ENCODE data around the gene SPRR2D. TPM values are rescaled to one million over a fixed set of nuclear protein-coding genes. Genes with fewer than 3 reads are reported as not detected.

SPRR2D gene
- polyA plus RNA-seq, 1 donor (not counting 4 experiments of a cell fraction or from before 2014, with no cell fraction given) = 6.6 TPM

GRCh38 chr1:152999818-153000217, 41.1 kb downstream of the SPRR2D start:
- Histone ChIP-seq H4K20me1 (ENCODE audit: control insufficient read depth, extremely low read depth, insufficient read depth, low read length) (no peaks in the 10 kb centered on the region), H3K4me1 (ENCODE audit: control insufficient read depth, extremely low read depth, insufficient read depth, low read length) (peaks cover 14% of the 10 kb centered on the region), H3K9me3 (ENCODE audit: control insufficient read depth, low read depth, low read length) (no peaks in the 10 kb centered on the region), H2AFZ (ENCODE audit: control insufficient read depth, low read length) (no peak overlapping the region), H3K4me3 (ENCODE audit: control insufficient read depth in 2 of 3, extremely low read depth in 1 of 3, insufficient read depth in 2 of 3, low read depth in 1 of 3, low read length in 3 of 3) (no peak overlapping the region), H3K27me3 (ENCODE audit: control insufficient read depth, extremely low read depth, insufficient read depth, low read length) (no peaks in the 10 kb centered on the region), H3K27ac (ENCODE audit: control insufficient read depth, insufficient read depth, low read length) (no peak overlapping the region), H3K4me2 (ENCODE audit: control insufficient read depth, extremely low read depth, insufficient read depth, low read depth, low read length) (no peak overlapping the region), H3K36me3 (ENCODE audit: control insufficient read depth in 2 of 2, extremely low read depth in 1 of 2, insufficient read depth in 2 of 2, low read length in 2 of 2) (no peaks in the 10 kb centered on the region), H3K9ac (ENCODE audit: control insufficient read depth, extremely low read depth, insufficient read depth, low read length) (no peak overlapping the region), H3K9me1 (ENCODE audit: control insufficient read depth, extremely low read depth, insufficient read depth, low read length) (no peaks in the 10 kb centered on the region), H3K79me2 (ENCODE audit: control insufficient read depth, insufficient read depth, low read length) (no peaks in the 10 kb centered on the region)
- FAIRE-seq (no peak), DNase-seq (ENCODE audit: low read depth, low spot score) (no peak)
- dilution Hi-C loops (cut with MboI; ENCODE audit: extremely low pct_ligation_motif_present, low sequenced_read_pairs) = no loop called here
- no peak for TF ChIP-seq EZH2 (IDR thresholded peaks at IDR 0.05; ENCODE audit: low read length)

- no peaks in the 10 kb centered on the region for H3K9me1 ChIP-seq (ENCODE audit: control insufficient read depth, extremely low read depth, insufficient read depth, low read length)
- no peak overlapping the region for H3K4me3 ChIP-seq (ENCODE audit: control insufficient read depth in 2 of 3, extremely low read depth in 1 of 3, insufficient read depth in 2 of 3, low read depth in 1 of 3, low read length in 3 of 3)
- no peaks in the 10 kb centered on the region for H3K79me2 ChIP-seq (ENCODE audit: control insufficient read depth, insufficient read depth, low read length)
- dilution Hi-C loops (cut with MboI; ENCODE audit: extremely low pct_ligation_motif_present, low sequenced_read_pairs) = no loop called here
- H3K36me3 ChIP-seq (ENCODE audit: control insufficient read depth in 2 of 2, extremely low read depth in 1 of 2, insufficient read depth in 2 of 2, low read length in 2 of 2) = no peaks in the 10 kb centered on the region
- no peaks in the 10 kb centered on the region for H3K9me3 ChIP-seq (ENCODE audit: control insufficient read depth, low read depth, low read length)
- no peak for TF ChIP-seq EZH2 (IDR thresholded peaks at IDR 0.05; ENCODE audit: low read length)
- no peak for TF ChIP-seq CTCF (optimal IDR thresholded peaks at IDR 0.05 in 1 of 3, IDR thresholded peaks at IDR 0.05 in 1 of 3, conservative IDR thresholded peaks at IDR 0.05 in 1 of 3; ENCODE audit: extremely low read depth in 1 of 3, insufficient read depth in 2 of 3, low read length in 3 of 3)
- H4K20me1 ChIP-seq (ENCODE audit: control insufficient read depth, extremely low read depth, insufficient read depth, low read length) = no peaks in the 10 kb centered on the region
- H2AFZ ChIP-seq (ENCODE audit: control insufficient read depth, low read length) = no peak overlapping the region
- no peaks in the 10 kb centered on the region for H3K27me3 ChIP-seq (ENCODE audit: control insufficient read depth, extremely low read depth, insufficient read depth, low read length)
- H3K27ac ChIP-seq (ENCODE audit: control insufficient read depth, insufficient read depth, low read length) = no peak overlapping the region
- H3K4me1 ChIP-seq (ENCODE audit: control insufficient read depth, extremely low read depth, insufficient read depth, low read length) = peaks cover 14% of the 10 kb centered on the region
- no peak for FAIRE-seq
- DNase-seq (ENCODE audit: low read depth, low spot score) = no peak
- no peak overlapping the region for H3K4me2 ChIP-seq (ENCODE audit: control insufficient read depth, extremely low read depth, insufficient read depth, low read depth, low read length)
- no peak overlapping the region for H3K9ac ChIP-seq (ENCODE audit: control insufficient read depth, extremely low read depth, insufficient read depth, low read length)
Observed at GRCh38 chr1:152998476-152998875, 42.4 kb downstream of the SPRR2D start.

GRCh38 chr1:152997901-152998300, 43.0 kb downstream of the SPRR2D start:
- no peak overlapping the region for H3K4me2 ChIP-seq (ENCODE audit: control insufficient read depth, extremely low read depth, insufficient read depth, low read depth, low read length)
- no peaks in the 10 kb centered on the region for H3K9me3 ChIP-seq (ENCODE audit: control insufficient read depth, low read depth, low read length)
- H3K27me3 ChIP-seq (ENCODE audit: control insufficient read depth, extremely low read depth, insufficient read depth, low read length) = no peaks in the 10 kb centered on the region
- no peak overlapping the region for H3K9ac ChIP-seq (ENCODE audit: control insufficient read depth, extremely low read depth, insufficient read depth, low read length)
- peak overlapping the region; percentile 14 for H2AFZ ChIP-seq (ENCODE audit: control insufficient read depth, low read length)
- H3K9me1 ChIP-seq (ENCODE audit: control insufficient read depth, extremely low read depth, insufficient read depth, low read length) = no peaks in the 10 kb centered on the region
- FAIRE-seq = no peak
- no peak for DNase-seq (ENCODE audit: low read depth, low spot score)
- H3K36me3 ChIP-seq (ENCODE audit: control insufficient read depth in 2 of 2, extremely low read depth in 1 of 2, insufficient read depth in 2 of 2, low read length in 2 of 2) = no peaks in the 10 kb centered on the region
- H3K4me3 ChIP-seq (ENCODE audit: control insufficient read depth in 2 of 3, extremely low read depth in 1 of 3, insufficient read depth in 2 of 3, low read depth in 1 of 3, low read length in 3 of 3) = no peak overlapping the region
- H3K79me2 ChIP-seq (ENCODE audit: control insufficient read depth, insufficient read depth, low read length) = no peaks in the 10 kb centered on the region
- H3K4me1 ChIP-seq (ENCODE audit: control insufficient read depth, extremely low read depth, insufficient read depth, low read length) = peaks cover 14% of the 10 kb centered on the region
- no peak overlapping the region for H3K27ac ChIP-seq (ENCODE audit: control insufficient read depth, insufficient read depth, low read length)
- dilution Hi-C loops (cut with MboI; ENCODE audit: extremely low pct_ligation_motif_present, low sequenced_read_pairs) = no loop called here
- no peaks in the 10 kb centered on the region for H4K20me1 ChIP-seq (ENCODE audit: control insufficient read depth, extremely low read depth, insufficient read depth, low read length)
- TF ChIP-seq CTCF (optimal IDR thresholded peaks at IDR 0.05 in 1 of 3, IDR thresholded peaks at IDR 0.05 in 1 of 3, conservative IDR thresholded peaks at IDR 0.05 in 1 of 3; ENCODE audit: extremely low read depth in 1 of 3, insufficient read depth in 2 of 3, low read length in 3 of 3) (no peak), EZH2 (IDR thresholded peaks at IDR 0.05; ENCODE audit: low read length) (no peak)
